Thoracic aorta (tissue), 2 donors: Measurements from ENCODE around the gene AGMO. TPM values are rescaled to one million over a fixed set of nuclear protein-coding genes. Genes with fewer than 3 reads are reported as not detected.

ENCODE experiments used
- ATAC-seq: fragments of 150-250 bp; one replicate; pipeline ENCODE4 v1.8.0; 2017; ENCODE audit warnings: low read depth; ENCODE audit not compliant: insufficient number of reproducible peaks, low FRiP score
- DNase-seq: peaks from one replicate; pipeline ENCODE4 v3.0.0-alpha.2; 2020; ENCODE audit warnings: low spot score
- H3K27ac ChIP-seq, 2 donors: fragments of 200-600 bp; sonication (generic); 1 replicate in 1 of 2; 2 replicates in 1 of 2; pipeline ENCODE4 v1.5.1; 2016; ENCODE audit warnings: mild to moderate bottlenecking in 2 of 2, moderate library complexity in 2 of 2
- H3K27me3 ChIP-seq: fragments of 200-600 bp; sonication (generic); replicated peaks from 2 replicates; pipeline ENCODE4 v1.6.0; 2016; ENCODE audit warnings: mild to moderate bottlenecking; ENCODE audit not compliant: insufficient read depth
- H3K36me3 ChIP-seq: fragments of 200-600 bp; sonication (generic); one replicate; pipeline ENCODE4 v1.5.1; 2016
- H3K4me1 ChIP-seq, 2 donors: fragments of 200-600 bp; sonication (generic); 1 replicate in 1 of 2; 2 replicates in 1 of 2; pipeline versions ENCODE4 v1.5.1 to v1.6.0; 2016; ENCODE audit warnings: low read depth in 2 of 2, mild to moderate bottlenecking in 1 of 2; ENCODE audit not compliant: control insufficient read depth in 1 of 2
- H3K4me3 ChIP-seq: fragments of 200-600 bp; sonication (generic); 2 replicates; pipeline ENCODE4 v1.5.1; 2016; ENCODE audit warnings: mild to moderate bottlenecking
- H3K9me3 ChIP-seq: fragments of 200-600 bp; sonication (generic); 2 replicates; pipeline ENCODE4 v1.5.1; 2016
- CTCF ChIP-seq: fragments of 200-600 bp; sonication (generic); IDR thresholded peaks from one replicate; pipeline ENCODE4 v1.5.1; 2019; ENCODE audit warnings: antibody characterized with exemption
- total RNA-seq, 2 donors: library from RNA; depleted of rRNA; stranded (reverse); fragments of >200 nt; gene quantifications; one replicate each; pipeline versions ENCODE4 v1.1.0 to v1.2.3, GENCODE V29; 2016

The AGMO gene
- total RNA-seq, 2 donors from 2014 or later = 0.85 to 3.0 TPM

- Histone ChIP-seq H3K4me3 (no peak overlapping the region), H3K36me3 (no peaks in the 10 kb centered on the region), H3K27ac (no peak overlapping the region), H3K9me3 (no peaks in the 10 kb centered on the region), H3K27me3 (no peaks in the 10 kb centered on the region), H3K4me1 (no peaks in the 10 kb centered on the region)
- DNase-seq (no peak), ATAC-seq (no peak)
- no peak for TF ChIP-seq CTCF
Observed at GRCh38 chr7:15215616-15216015, 346.2 kb downstream of the AGMO start.

GRCh38 chr7:15214976-15215375 is 346.8 kb downstream of the AGMO start:
- Histone ChIP-seq H3K9me3 (no peaks in the 10 kb centered on the region), H3K27ac (no peak overlapping the region)
- ATAC-seq = no peak

GRCh38 chr7:15213093-15213492 is 348.7 kb downstream of the AGMO start:
- no peak for TF ChIP-seq CTCF
- DNase-seq (no peak), ATAC-seq (no peak)
- Histone ChIP-seq H3K9me3 (no peaks in the 10 kb centered on the region), H3K27ac (no peak overlapping the region), H3K4me3 (no peak overlapping the region), H3K27me3 (no peaks in the 10 kb centered on the region), H3K4me1 (no peaks in the 10 kb centered on the region), H3K36me3 (no peaks in the 10 kb centered on the region)

More at GRCh38 chr7:15214976-15215375, 346.8 kb downstream of the AGMO start:
- TF ChIP-seq CTCF = no peak
- Histone ChIP-seq H3K4me1 (no peaks in the 10 kb centered on the region), H3K27me3 (no peaks in the 10 kb centered on the region), H3K4me3 (no peak overlapping the region), H3K36me3 (no peaks in the 10 kb centered on the region)
- DNase-seq = no peak

GRCh38 chr7:15209429-15209828 is 352.4 kb downstream of the AGMO start:
- no peak for TF ChIP-seq CTCF
- Histone ChIP-seq H3K4me1 (no peaks in the 10 kb centered on the region), H3K27me3 (no peaks in the 10 kb centered on the region), H3K36me3 (no peaks in the 10 kb centered on the region), H3K4me3 (no peak overlapping the region), H3K27ac (no peak overlapping the region), H3K9me3 (no peaks in the 10 kb centered on the region)
- ATAC-seq = no peak
- no peak for DNase-seq

GRCh38 chr7:15204421-15204820 is 357.4 kb downstream of the AGMO start:
- Histone ChIP-seq H3K36me3 (no peaks in the 10 kb centered on the region), H3K27ac (no peak overlapping the region), H3K27me3 (no peaks in the 10 kb centered on the region), H3K4me3 (no peak overlapping the region), H3K9me3 (no peaks in the 10 kb centered on the region), H3K4me1 (peaks cover 0 to 12% of the 10 kb centered on the region in 2 donors)
- no peak for TF ChIP-seq CTCF
- no peak for DNase-seq
- no peak for ATAC-seq
